Stimulated activated memory B cell treated with anti-CD40 and anti-IgM and Interleukin-4, amounts not matched to agents 10 μg/mL and 1 μg/mL and 100 μg/mL, for 72 hours (primary cell): ENCODE data around the gene TBXA2R.

ENCODE experiments used
- ATAC-seq: fragments of 150-1000 bp; cut with Tn5 transposase; 2 replicates; pipeline ENCODE4 v1.10.0; 2021
- H3K27ac Mint-ChIP-seq: one replicate; pipeline ENCODE4 v1.8.0; 2022; ENCODE audit warnings: mild to moderate bottlenecking, mixed read lengths
- H3K27me3 Mint-ChIP-seq: one replicate; pipeline ENCODE4 v1.8.0; 2022; ENCODE audit warnings: mixed read lengths
- H3K36me3 Mint-ChIP-seq: one replicate; pipeline ENCODE4 v1.8.0; 2022; ENCODE audit warnings: mixed read lengths
- H3K4me1 Mint-ChIP-seq: one replicate; pipeline ENCODE4 v1.8.0; 2022; ENCODE audit warnings: mixed read lengths
- H3K4me3 Mint-ChIP-seq: one replicate; pipeline ENCODE4 v1.8.0; 2022; ENCODE audit warnings: mild to moderate bottlenecking, moderate library complexity, mixed read lengths
- H3K9me3 Mint-ChIP-seq: one replicate; pipeline ENCODE4 v1.8.0; 2022; ENCODE audit warnings: mixed read lengths

TBXA2R gene

GRCh38 chr19:3554254-3555083 lies 52.2 kb downstream of the TBXA2R start:
- Mint-ChIP-seq H3K4me1 (peaks cover 72% of the 10 kb centered on the region), H3K36me3 (peaks cover 31% of the 10 kb centered on the region)

GRCh38 chr19:3551792-3552095 lies 54.9 kb downstream of the TBXA2R start:
- no peak for ATAC-seq
- Mint-ChIP-seq H3K4me1 (peaks cover 68% of the 10 kb centered on the region), H3K9me3 (no peaks in the 10 kb centered on the region), H3K4me3 (peak overlapping the region; percentile 43), H3K27ac (peak overlapping the region; percentile 99), H3K27me3 (no peaks in the 10 kb centered on the region), H3K36me3 (peaks cover 33% of the 10 kb centered on the region)

More at GRCh38 chr19:3554254-3555083, 52.2 kb downstream of the TBXA2R start:
- no peaks in the 10 kb centered on the region for H3K9me3 Mint-ChIP-seq
- H3K4me3 Mint-ChIP-seq, result peak overlapping the region; percentile 97
- H3K27me3 Mint-ChIP-seq, result no peaks in the 10 kb centered on the region
- ATAC-seq, result no peak
- peak overlapping the region; percentile 99 for H3K27ac Mint-ChIP-seq

GRCh38 chr19:3550947-3551791 lies 55.5 kb downstream of the TBXA2R start:
- H3K27ac Mint-ChIP-seq, result peak overlapping the region; percentile 99
- no peaks in the 10 kb centered on the region for H3K9me3 Mint-ChIP-seq
- peaks cover 27% of the 10 kb centered on the region for H3K36me3 Mint-ChIP-seq
- no peak for ATAC-seq
- H3K4me3 Mint-ChIP-seq, result peak overlapping the region; percentile 43
- H3K27me3 Mint-ChIP-seq, result no peaks in the 10 kb centered on the region
- H3K4me1 Mint-ChIP-seq, result peaks cover 63% of the 10 kb centered on the region

DNA sequence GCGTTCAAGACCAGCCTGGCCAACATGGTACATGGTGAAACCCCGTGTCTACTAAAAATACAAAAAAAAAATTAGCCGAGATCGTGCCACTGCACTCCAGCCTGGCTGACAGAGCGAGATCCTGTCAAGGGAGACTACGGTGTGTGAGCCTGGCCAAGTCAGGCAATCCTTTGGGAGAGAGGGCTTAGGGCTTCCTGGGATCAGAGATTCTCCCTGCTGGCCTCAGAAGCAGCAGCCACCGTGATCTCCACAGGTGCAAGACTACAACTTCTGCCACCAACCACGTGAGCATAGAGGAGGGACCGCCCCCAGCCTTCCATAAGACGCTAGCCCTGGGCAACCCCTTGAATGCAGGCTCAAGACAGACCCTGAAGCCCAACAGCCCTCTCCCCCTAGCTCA lies 56.9 kb downstream of the TBXA2R start:
- Mint-ChIP-seq H3K4me1 (peaks cover 63% of the 10 kb centered on the region), H3K4me3 (no peak overlapping the region), H3K9me3 (no peaks in the 10 kb centered on the region), H3K36me3 (peaks cover 30% of the 10 kb centered on the region), H3K27ac (no peak overlapping the region), H3K27me3 (no peaks in the 10 kb centered on the region)
- ATAC-seq, result no peak

DNA sequence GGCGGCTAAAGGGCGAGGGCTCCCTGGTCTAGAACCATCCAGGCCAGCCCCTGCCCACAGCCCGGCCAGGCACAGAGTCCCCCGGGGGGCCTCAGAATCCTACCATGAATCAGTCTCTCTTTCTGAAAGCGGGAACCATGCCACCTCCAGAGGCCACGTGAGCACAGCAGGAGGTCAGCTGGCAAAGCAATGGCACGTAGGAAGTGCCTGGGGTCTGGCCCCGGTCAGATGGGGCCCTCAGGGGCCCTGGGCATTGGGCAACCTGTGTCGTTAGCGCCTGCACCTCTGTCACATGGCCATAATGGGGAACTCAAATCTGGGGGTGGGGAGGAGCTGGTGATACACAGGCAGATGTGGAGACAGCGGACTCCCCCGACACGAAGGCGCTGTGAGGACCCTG lies 58.1 kb downstream of the TBXA2R start:
- H3K27ac Mint-ChIP-seq, result no peak overlapping the region
- H3K36me3 Mint-ChIP-seq, result peaks cover 31% of the 10 kb centered on the region
- ATAC-seq, result no peak
- H3K27me3 Mint-ChIP-seq, result no peaks in the 10 kb centered on the region
- H3K4me1 Mint-ChIP-seq, result peaks cover 53% of the 10 kb centered on the region
- no peak overlapping the region for H3K4me3 Mint-ChIP-seq
- no peaks in the 10 kb centered on the region for H3K9me3 Mint-ChIP-seq

DNA sequence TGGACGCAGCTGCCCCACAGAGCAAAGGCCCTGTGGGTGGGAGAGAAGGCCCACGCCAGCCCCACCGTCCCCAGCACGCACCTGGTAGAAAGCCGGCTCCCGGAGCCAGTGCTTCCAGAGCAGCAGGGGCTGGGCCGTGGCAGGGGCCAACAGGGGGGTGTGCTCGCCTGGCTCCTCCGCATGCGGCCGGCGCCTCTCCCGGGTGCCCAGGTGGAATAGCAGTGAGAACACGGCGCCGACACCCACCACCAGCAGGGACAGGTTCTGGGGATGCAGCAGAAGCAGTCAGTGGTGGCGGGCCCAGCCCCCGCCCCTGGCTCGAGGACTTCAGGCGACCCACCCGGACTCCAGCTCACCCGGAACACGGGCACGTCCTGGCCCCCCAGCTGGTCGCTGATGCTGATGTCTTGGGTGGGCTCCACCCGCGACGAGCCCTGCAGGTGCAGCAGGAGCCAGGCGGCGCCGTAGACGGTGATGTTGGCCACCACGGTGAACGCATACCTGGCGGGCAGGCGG lies 58.9 kb downstream of the TBXA2R start:
- Mint-ChIP-seq H3K9me3 (no peaks in the 10 kb centered on the region), H3K4me1 (peaks cover 45% of the 10 kb centered on the region), H3K4me3 (no peak overlapping the region), H3K27ac (no peak overlapping the region), H3K27me3 (no peaks in the 10 kb centered on the region), H3K36me3 (peaks cover 31% of the 10 kb centered on the region)
- no peak for ATAC-seq

DNA sequence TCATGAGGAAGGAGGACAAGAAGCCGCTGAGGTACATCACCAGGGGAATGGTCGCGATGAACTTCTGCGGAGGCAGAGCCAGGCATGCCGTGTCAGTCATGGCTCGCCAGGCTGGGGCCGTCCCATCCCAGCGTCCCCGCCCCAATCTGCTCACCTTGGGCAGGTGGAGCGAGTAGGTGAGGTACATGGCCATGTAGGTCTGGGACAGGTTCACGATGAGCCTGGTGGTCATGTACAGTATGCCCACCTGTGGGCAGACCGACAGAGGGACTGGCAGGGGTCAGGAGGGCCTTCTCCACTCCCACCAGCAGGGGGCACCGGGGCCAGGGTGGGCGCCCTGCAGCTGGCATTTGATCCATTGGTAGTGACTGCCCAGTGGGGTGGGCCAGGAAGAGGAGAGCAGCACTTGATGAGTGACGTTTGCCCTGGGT lies 59.4 kb downstream of the TBXA2R start:
- H3K9me3 Mint-ChIP-seq, result no peaks in the 10 kb centered on the region
- peak overlapping the region; percentile 11 for H3K4me3 Mint-ChIP-seq
- no peak overlapping the region for H3K27ac Mint-ChIP-seq
- H3K27me3 Mint-ChIP-seq, result no peaks in the 10 kb centered on the region
- peaks cover 31% of the 10 kb centered on the region for H3K36me3 Mint-ChIP-seq
- H3K4me1 Mint-ChIP-seq, result peaks cover 40% of the 10 kb centered on the region
- no peak for ATAC-seq

- H3K36me3 Mint-ChIP-seq, result peaks cover 25% of the 10 kb centered on the region
- H3K4me1 Mint-ChIP-seq, result peaks cover 28% of the 10 kb centered on the region
- peak overlapping the region; percentile 66 for H3K27ac Mint-ChIP-seq
- no peaks in the 10 kb centered on the region for H3K9me3 Mint-ChIP-seq
- no peak for ATAC-seq
- no peak overlapping the region for H3K4me3 Mint-ChIP-seq
- H3K27me3 Mint-ChIP-seq, result no peaks in the 10 kb centered on the region
Measured at GRCh38 chr19:3546119-3546518, 60.6 kb downstream of the TBXA2R start.

DNA sequence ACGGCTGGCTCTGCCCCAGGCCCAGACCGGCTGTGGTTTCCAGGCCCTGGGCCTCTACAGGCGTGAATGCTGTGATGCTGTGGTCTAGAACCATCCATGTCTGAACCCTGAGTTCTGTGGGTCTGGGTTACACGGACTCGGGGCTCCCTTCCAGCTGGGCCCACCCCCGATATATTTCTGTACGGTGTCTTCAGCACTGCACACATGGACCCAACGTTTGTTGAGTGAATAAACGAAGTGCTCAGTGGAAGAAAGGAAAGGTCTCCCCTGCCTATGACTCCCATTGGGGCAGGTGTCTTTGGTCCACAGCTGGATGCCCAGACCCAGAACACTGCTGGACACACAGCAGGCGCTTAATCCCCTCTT lies 61.0 kb downstream of the TBXA2R start:
- Mint-ChIP-seq H3K27me3 (no peaks in the 10 kb centered on the region), H3K36me3 (peaks cover 21% of the 10 kb centered on the region), H3K9me3 (no peaks in the 10 kb centered on the region), H3K27ac (peak overlapping the region; percentile 66), H3K4me3 (no peak overlapping the region), H3K4me1 (peaks cover 24% of the 10 kb centered on the region)
- ATAC-seq, result no peak

DNA sequence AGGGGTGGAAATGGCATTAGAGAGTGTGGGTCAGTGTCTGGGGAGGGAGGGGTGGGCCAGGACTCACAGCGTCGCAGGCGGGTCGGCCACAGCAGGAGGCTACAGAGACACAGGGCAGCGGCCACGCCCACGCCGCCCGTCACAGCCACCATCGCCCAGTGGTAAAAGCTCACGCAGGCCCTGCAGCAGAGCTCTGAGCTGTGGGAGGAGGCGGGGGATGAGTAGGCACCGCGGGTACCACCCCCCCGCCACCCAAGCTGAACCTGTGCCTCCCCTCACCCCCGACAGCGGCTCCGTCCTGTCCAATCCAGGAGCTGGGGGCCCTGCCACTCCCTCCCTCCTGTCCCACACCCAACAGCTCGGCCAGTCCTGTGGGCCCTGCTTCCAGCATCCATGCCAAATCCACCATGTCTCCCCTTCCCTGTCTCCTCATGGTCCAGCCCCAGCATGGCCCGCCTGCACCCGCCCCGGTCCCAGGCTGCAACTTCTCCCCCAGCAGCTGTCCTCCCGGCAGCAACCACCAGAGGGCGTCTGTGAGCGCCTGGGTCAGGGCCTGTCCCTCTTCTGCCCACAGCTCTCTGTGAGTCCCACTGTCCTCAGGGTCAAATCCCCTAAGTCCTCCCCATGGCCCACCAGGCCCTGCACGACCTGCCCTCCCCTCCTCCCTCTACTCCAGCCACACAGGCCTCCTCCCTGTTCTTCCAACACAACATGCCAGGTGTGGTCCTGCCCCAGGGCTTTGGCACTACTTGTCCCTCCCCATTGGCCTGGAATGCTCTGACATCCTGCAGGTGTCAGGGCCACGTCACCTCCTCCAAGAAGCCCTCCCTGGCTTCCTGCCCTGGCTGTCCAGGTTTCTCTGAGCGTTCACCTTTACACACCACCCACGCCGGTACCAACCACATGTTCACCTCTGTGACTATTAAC lies 61.7 kb downstream of the TBXA2R start:
- Mint-ChIP-seq H3K4me1 (peaks cover 23% of the 10 kb centered on the region), H3K36me3 (peaks cover 20% of the 10 kb centered on the region), H3K27ac (peak overlapping the region; percentile 66), H3K9me3 (no peaks in the 10 kb centered on the region), H3K4me3 (no peak overlapping the region), H3K27me3 (no peaks in the 10 kb centered on the region)
- ATAC-seq, result peak; percentile 72
